ENCODE results near the gene ALDH1L1. TPM values are rescaled to one million over a fixed set of nuclear protein-coding genes. Genes with fewer than 3 reads are reported as not detected.

Gene ALDH1L1
- total RNA-seq, 5 donors from 2014 or later (not counting 1 experiment from before 2014, with no cell fraction given), result 0.19 to 1.6 (median 0.20) TPM; not detected in 2

- no peaks in the 10 kb centered on the region for H3K9me3 ChIP-seq
- H3K27ac ChIP-seq (ENCODE audit: low read length), result no peak overlapping the region
- ATAC-seq (replicated peaks in 1 of 4) (no peak), DNase-seq (peak in 4 of 35 experiments; percentile 2 to 15 (median 4))
- ChIA-PET CTCF (no interaction called here), POLR2A (no interaction called here)
- no peaks in the 10 kb centered on the region for H3K36me3 Mint-ChIP-seq
- WGBS (ENCODE audit: insufficient coverage), result 68% methylated on average over 2 of the region's 9 CpGs
- H3K4me3 ChIP-seq (ENCODE audit: control insufficient read depth in 1 of 2, extremely low read depth in 1 of 2, low read length in 1 of 2), result no peak overlapping the region
- H3K27me3 ChIP-seq (replicated peaks in 1 of 2; ENCODE audit: control insufficient read depth in 2 of 2, extremely low read depth in 1 of 2, insufficient read depth in 2 of 2, low read length in 1 of 2), result no peaks in the 10 kb centered on the region
- no peaks in the 10 kb centered on the region for H3K36me3 ChIP-seq (ENCODE audit: control insufficient read depth in 2 of 2, extremely low read depth in 1 of 2, insufficient read depth in 1 of 2, low read length in 1 of 2)
- H3K4me3 Mint-ChIP-seq, result no peak overlapping the region
- H3K9me3 Mint-ChIP-seq, result no peaks in the 10 kb centered on the region
- H3K27ac Mint-ChIP-seq, result no peak overlapping the region
- no peaks in the 10 kb centered on the region for H3K4me1 Mint-ChIP-seq
- no peaks in the 10 kb centered on the region for H3K4me1 ChIP-seq (ENCODE audit: control insufficient read depth in 1 of 2, extremely low read depth in 1 of 2, insufficient read depth in 2 of 2, low read length in 2 of 2)
- H3K27me3 Mint-ChIP-seq, result peaks cover 2 to 3% of the 10 kb centered on the region in 2 donors
These were observed 66.5 kb downstream of the ALDH1L1 start for GRCh38 chr3:126113733-126114442.

- POLR2A ChIA-PET, result no interaction called here
- CTCF ChIA-PET, result no interaction called here
These were observed 67.2 kb downstream of the ALDH1L1 start for GRCh38 chr3:126113238-126113555.

GRCh38 chr3:126112531-126113237 lies 67.7 kb downstream of the ALDH1L1 start:
- ChIA-PET POLR2A (no interaction called here), CTCF (no interaction called here)
- no peak for ATAC-seq (replicated peaks in 1 of 4)
- no peaks in the 10 kb centered on the region for H3K9me3 ChIP-seq
- H3K27me3 Mint-ChIP-seq, result no peaks in the 10 kb centered on the region
- H3K27me3 ChIP-seq (replicated peaks in 1 of 2; ENCODE audit: control insufficient read depth in 2 of 2, extremely low read depth in 1 of 2, insufficient read depth in 2 of 2, low read length in 1 of 2), result no peaks in the 10 kb centered on the region
- H3K4me3 Mint-ChIP-seq, result no peak overlapping the region
- H3K4me1 Mint-ChIP-seq, result no peaks in the 10 kb centered on the region
- H3K36me3 Mint-ChIP-seq, result no peaks in the 10 kb centered on the region
- H3K36me3 ChIP-seq (ENCODE audit: control insufficient read depth in 2 of 2, extremely low read depth in 1 of 2, insufficient read depth in 1 of 2, low read length in 1 of 2), result no peaks in the 10 kb centered on the region
- no peak overlapping the region for H3K27ac ChIP-seq (ENCODE audit: low read length)
- H3K27ac Mint-ChIP-seq, result no peak overlapping the region
- H3K4me1 ChIP-seq (ENCODE audit: control insufficient read depth in 1 of 2, extremely low read depth in 1 of 2, insufficient read depth in 2 of 2, low read length in 2 of 2), result no peaks in the 10 kb centered on the region
- 79% methylated on average over 6 of the region's 13 CpGs for WGBS (ENCODE audit: insufficient coverage)
- no peak overlapping the region for H3K4me3 ChIP-seq (ENCODE audit: control insufficient read depth in 1 of 2, extremely low read depth in 1 of 2, low read length in 1 of 2)
- no peaks in the 10 kb centered on the region for H3K9me3 Mint-ChIP-seq
- DNase-seq, result peak in 2 of 35 experiments; percentile 0 to 1

More at GRCh38 chr3:126113238-126113555, 67.2 kb downstream of the ALDH1L1 start:
- Mint-ChIP-seq H3K36me3 (no peaks in the 10 kb centered on the region), H3K27me3 (no peaks in the 10 kb centered on the region), H3K27ac (no peak overlapping the region), H3K4me1 (no peaks in the 10 kb centered on the region), H3K9me3 (no peaks in the 10 kb centered on the region), H3K4me3 (no peak overlapping the region)
- Histone ChIP-seq H3K27ac (ENCODE audit: low read length) (no peak overlapping the region), H3K9me3 (no peaks in the 10 kb centered on the region), H3K36me3 (ENCODE audit: control insufficient read depth in 2 of 2, extremely low read depth in 1 of 2, insufficient read depth in 1 of 2, low read length in 1 of 2) (no peaks in the 10 kb centered on the region), H3K4me1 (ENCODE audit: control insufficient read depth in 1 of 2, extremely low read depth in 1 of 2, insufficient read depth in 2 of 2, low read length in 2 of 2) (no peaks in the 10 kb centered on the region), H3K4me3 (ENCODE audit: control insufficient read depth in 1 of 2, extremely low read depth in 1 of 2, low read length in 1 of 2) (no peak overlapping the region), H3K27me3 (replicated peaks in 1 of 2; ENCODE audit: control insufficient read depth in 2 of 2, extremely low read depth in 1 of 2, insufficient read depth in 2 of 2, low read length in 1 of 2) (no peaks in the 10 kb centered on the region)
- peak in 2 of 35 experiments; percentile 1 to 20 for DNase-seq
- 83% methylated on average over 6 of the region's 6 CpGs for WGBS (ENCODE audit: insufficient coverage)
- no peak for ATAC-seq (replicated peaks in 1 of 4)

- H3K36me3 Mint-ChIP-seq, result no peaks in the 10 kb centered on the region
These were observed 68.6 kb downstream of the ALDH1L1 start for GRCh38 chr3:126111566-126112475.

GRCh38 chr3:126111126-126111551 lies 69.2 kb downstream of the ALDH1L1 start:
- Histone ChIP-seq H3K4me1 (ENCODE audit: control insufficient read depth in 1 of 2, extremely low read depth in 1 of 2, insufficient read depth in 2 of 2, low read length in 2 of 2) (peaks cover 0 to 3% of the 10 kb centered on the region in 2 experiments), H3K27ac (ENCODE audit: low read length) (no peak overlapping the region), H3K9me3 (no peaks in the 10 kb centered on the region), H3K36me3 (ENCODE audit: control insufficient read depth in 2 of 2, extremely low read depth in 1 of 2, insufficient read depth in 1 of 2, low read length in 1 of 2) (no peaks in the 10 kb centered on the region), H3K4me3 (ENCODE audit: control insufficient read depth in 1 of 2, extremely low read depth in 1 of 2, low read length in 1 of 2) (no peak overlapping the region), H3K27me3 (replicated peaks in 1 of 2; ENCODE audit: control insufficient read depth in 2 of 2, extremely low read depth in 1 of 2, insufficient read depth in 2 of 2, low read length in 1 of 2) (no peaks in the 10 kb centered on the region)
- no peaks in the 10 kb centered on the region for H3K27me3 Mint-ChIP-seq
- no peak for ATAC-seq (replicated peaks in 1 of 4)
- no peak for DNase-seq
- WGBS (ENCODE audit: insufficient coverage), result 85% methylated on average over 10 of the region's 10 CpGs
- H3K4me1 Mint-ChIP-seq, result no peaks in the 10 kb centered on the region
- H3K27ac Mint-ChIP-seq, result no peak overlapping the region
- no peaks in the 10 kb centered on the region for H3K36me3 Mint-ChIP-seq
- no peak overlapping the region for H3K4me3 Mint-ChIP-seq
- H3K9me3 Mint-ChIP-seq, result no peaks in the 10 kb centered on the region
- ChIA-PET POLR2A (no interaction called here), CTCF (no interaction called here)

More at GRCh38 chr3:126111566-126112475, 68.6 kb downstream of the ALDH1L1 start:
- Mint-ChIP-seq H3K27ac (no peak overlapping the region), H3K4me3 (no peak overlapping the region), H3K27me3 (no peaks in the 10 kb centered on the region), H3K4me1 (no peaks in the 10 kb centered on the region), H3K9me3 (no peaks in the 10 kb centered on the region)
- ChIA-PET CTCF (no interaction called here), POLR2A (no interaction called here)
- WGBS (ENCODE audit: insufficient coverage), result 70% methylated on average over 6 of the region's 18 CpGs
- H3K4me3 ChIP-seq (ENCODE audit: control insufficient read depth in 1 of 2, extremely low read depth in 1 of 2, low read length in 1 of 2), result no peak overlapping the region
- no peaks in the 10 kb centered on the region for H3K36me3 ChIP-seq (ENCODE audit: control insufficient read depth in 2 of 2, extremely low read depth in 1 of 2, insufficient read depth in 1 of 2, low read length in 1 of 2)
- ATAC-seq (replicated peaks in 1 of 4) (no peak), DNase-seq (peak in 2 of 35 experiments; percentile 1 to 15)
- no peak overlapping the region for H3K27ac ChIP-seq (ENCODE audit: low read length)
- peaks cover 0 to 3% of the 10 kb centered on the region in 2 experiments for H3K4me1 ChIP-seq (ENCODE audit: control insufficient read depth in 1 of 2, extremely low read depth in 1 of 2, insufficient read depth in 2 of 2, low read length in 2 of 2)
- no peaks in the 10 kb centered on the region for H3K27me3 ChIP-seq (replicated peaks in 1 of 2; ENCODE audit: control insufficient read depth in 2 of 2, extremely low read depth in 1 of 2, insufficient read depth in 2 of 2, low read length in 1 of 2)
- H3K9me3 ChIP-seq, result no peaks in the 10 kb centered on the region

GRCh38 chr3:126110431-126111125 lies 69.8 kb downstream of the ALDH1L1 start:
- H3K9me3 Mint-ChIP-seq, result no peaks in the 10 kb centered on the region
- H3K27me3 Mint-ChIP-seq, result no peaks in the 10 kb centered on the region
- H3K4me1 Mint-ChIP-seq, result no peaks in the 10 kb centered on the region
- no peaks in the 10 kb centered on the region for H3K36me3 Mint-ChIP-seq
- H3K4me1 ChIP-seq (ENCODE audit: control insufficient read depth in 1 of 2, extremely low read depth in 1 of 2, insufficient read depth in 2 of 2, low read length in 2 of 2), result peaks cover 0 to 3% of the 10 kb centered on the region in 2 experiments
- no peak for ATAC-seq (replicated peaks in 1 of 4)
- WGBS (ENCODE audit: insufficient coverage), result 85% methylated on average over 7 of the region's 12 CpGs
- H3K4me3 Mint-ChIP-seq, result no peak overlapping the region
- DNase-seq, result peak in 2 of 35 experiments; percentile 1 to 17
- no peaks in the 10 kb centered on the region for H3K27me3 ChIP-seq (replicated peaks in 1 of 2; ENCODE audit: control insufficient read depth in 2 of 2, extremely low read depth in 1 of 2, insufficient read depth in 2 of 2, low read length in 1 of 2)
- ChIA-PET CTCF (no interaction called here), POLR2A (no interaction called here)
- H3K27ac ChIP-seq (ENCODE audit: low read length), result no peak overlapping the region
- H3K9me3 ChIP-seq, result no peaks in the 10 kb centered on the region
- no peaks in the 10 kb centered on the region for H3K36me3 ChIP-seq (ENCODE audit: control insufficient read depth in 2 of 2, extremely low read depth in 1 of 2, insufficient read depth in 1 of 2, low read length in 1 of 2)
- H3K4me3 ChIP-seq (ENCODE audit: control insufficient read depth in 1 of 2, extremely low read depth in 1 of 2, low read length in 1 of 2), result no peak overlapping the region
- no peak overlapping the region for H3K27ac Mint-ChIP-seq
